Breast epithelium (tissue), 4 donors: Measurements from ENCODE around the gene PHGDH. TPM values are rescaled to one million over a fixed set of nuclear protein-coding genes. Genes with fewer than 3 reads are reported as not detected.

Source experiments
- DNase-seq, 2 donors: peaks; one replicate each; pipeline ENCODE4 v3.0.0-alpha.2; 2019; ENCODE audit warnings: low spot score in 2 of 2
- H3K27ac ChIP-seq, 2 donors: fragments of 200-600 bp; sonication (generic) in 1 of 2; one replicate each; pipeline ENCODE4 v1.5.1; 2016 to 2019; ENCODE audit warnings: mild to moderate bottlenecking in 1 of 2
- H3K27me3 ChIP-seq, 2 donors: fragments of 200-600 bp; sonication (generic) in 1 of 2; one replicate each; pipeline versions ENCODE4 v1.5.1 to v1.6.0; 2017 to 2019; ENCODE audit warnings: control low read depth in 1 of 2, mild to moderate bottlenecking in 1 of 2
- H3K36me3 ChIP-seq: fragments of 200-600 bp; one replicate; pipeline ENCODE4 v1.5.1; 2019
- H3K4me1 ChIP-seq, 2 donors: fragments of 200-600 bp; sonication (generic); one replicate each; pipeline ENCODE4 v1.5.1; 2016 to 2019; ENCODE audit warnings: control low read depth in 1 of 2
- H3K4me3 ChIP-seq, 3 donors: fragments of 200-600 bp; sonication (generic); 1 replicate in 2 of 3; 2 replicates in 1 of 3; pipeline ENCODE4 v1.5.1; 2016 to 2019; ENCODE audit warnings: mild to moderate bottlenecking in 3 of 3, moderate library complexity in 2 of 3
- H3K9me3 ChIP-seq, 2 donors: fragments of 200-600 bp; sonication (generic) in 1 of 2; one replicate each; pipeline ENCODE4 v1.5.1; 2016 to 2019; ENCODE audit warnings: control low read depth in 1 of 2
- CTCF ChIP-seq, 3 donors: fragments of 450-650 bp; IDR thresholded peaks; one replicate each; pipeline ENCODE4 v1.5.1; 2016 to 2017; ENCODE audit warnings: antibody characterized with exemption in 3 of 3, mild to moderate bottlenecking in 3 of 3, moderate library complexity in 3 of 3
- POLR2A ChIP-seq: fragments of 450-650 bp; IDR thresholded peaks from one replicate; pipeline ENCODE4 v1.6.1; 2016; ENCODE audit warnings: antibody characterized with exemption, mild to moderate bottlenecking, moderate library complexity
- POLR2AphosphoS5 ChIP-seq, 3 donors: sonication (generic); formaldehyde crosslinking; IDR thresholded peaks; one replicate each; pipeline ENCODE4 v1.6.1; 2017; ENCODE audit warnings: antibody characterized with exemption in 3 of 3
- intact Hi-C: fragments of 100-400 bp; cut with DNase I; formaldehyde crosslinking; loops from one replicate; pipeline ENCODE4 v1.15.1; 2023; ENCODE audit warnings: low total_unique reads
- total RNA-seq, 3 donors: library from RNA; depleted of rRNA; stranded (reverse); fragments of >200 nt; gene quantifications; one replicate each; pipeline ENCODE4 v1.1.0, GENCODE V29; 2016

Gene PHGDH
- total RNA-seq, 3 donors from 2014 or later = 6.1 to 54.7 (median 17.7) TPM

- TF ChIP-seq POLR2AphosphoS5 (IDR thresholded peaks at IDR 0.05) (peak in 1 of 3 donors; percentile 29), CTCF (IDR thresholded peaks at IDR 0.05) (peak in 1 of 3 donors; percentile 13), POLR2A (no peak)
- intact Hi-C loops = no loop called here
- H3K27ac ChIP-seq = peak overlapping the region in 1 of 2 donors; percentile 50
- H3K9me3 ChIP-seq = no peaks in the 10 kb centered on the region
- no peaks in the 10 kb centered on the region for H3K4me1 ChIP-seq
- no peak for DNase-seq
- no peaks in the 10 kb centered on the region for H3K36me3 ChIP-seq
- no peaks in the 10 kb centered on the region for H3K27me3 ChIP-seq
- no peak overlapping the region for H3K4me3 ChIP-seq
Observed at GRCh38 chr1:119676571-119677206, 35.0 kb upstream of the PHGDH start.

GRCh38 chr1:119679223-119679622 lies 32.5 kb upstream of the PHGDH start:
- TF ChIP-seq POLR2A (no peak), POLR2AphosphoS5 (IDR thresholded peaks at IDR 0.05) (no peak), CTCF (IDR thresholded peaks at IDR 0.05) (no peak)
- intact Hi-C loops = no loop called here
- Histone ChIP-seq H3K4me1 (no peaks in the 10 kb centered on the region), H3K9me3 (no peaks in the 10 kb centered on the region), H3K36me3 (no peaks in the 10 kb centered on the region), H3K27me3 (no peaks in the 10 kb centered on the region), H3K27ac (no peak overlapping the region), H3K4me3 (no peak overlapping the region)
- DNase-seq = no peak

- Histone ChIP-seq H3K4me1 (no peaks in the 10 kb centered on the region), H3K4me3 (no peak overlapping the region), H3K36me3 (no peaks in the 10 kb centered on the region), H3K9me3 (no peaks in the 10 kb centered on the region), H3K27me3 (no peaks in the 10 kb centered on the region), H3K27ac (no peak overlapping the region)
- DNase-seq = no peak
- intact Hi-C loops = no loop called here
- TF ChIP-seq CTCF (IDR thresholded peaks at IDR 0.05) = no peak
- TF ChIP-seq POLR2A = no peak
- no peak for TF ChIP-seq POLR2AphosphoS5 (IDR thresholded peaks at IDR 0.05)
Observed at GRCh38 chr1:119680193-119680592, 31.5 kb upstream of the PHGDH start.

GRCh38 chr1:119680723-119681122 lies 31.0 kb upstream of the PHGDH start:
- no peaks in the 10 kb centered on the region for H3K4me1 ChIP-seq
- TF ChIP-seq CTCF (IDR thresholded peaks at IDR 0.05) (no peak), POLR2AphosphoS5 (IDR thresholded peaks at IDR 0.05) (no peak), POLR2A (no peak)

GRCh38 chr1:119681560-119681959 lies 30.2 kb upstream of the PHGDH start:
- intact Hi-C loops = no loop called here
- H3K27ac ChIP-seq = no peak overlapping the region

More at GRCh38 chr1:119680723-119681122, 31.0 kb upstream of the PHGDH start:
- no peak overlapping the region for H3K27ac ChIP-seq
- intact Hi-C loops = no loop called here
- DNase-seq = no peak
- H3K4me3 ChIP-seq = no peak overlapping the region
- no peaks in the 10 kb centered on the region for H3K36me3 ChIP-seq
- H3K9me3 ChIP-seq = no peaks in the 10 kb centered on the region
- no peaks in the 10 kb centered on the region for H3K27me3 ChIP-seq

More at GRCh38 chr1:119681560-119681959, 30.2 kb upstream of the PHGDH start:
- no peaks in the 10 kb centered on the region for H3K9me3 ChIP-seq
- no peaks in the 10 kb centered on the region for H3K36me3 ChIP-seq
- peaks cover 0 to 4% of the 10 kb centered on the region in 2 donors for H3K4me1 ChIP-seq
- DNase-seq = no peak
- no peaks in the 10 kb centered on the region for H3K27me3 ChIP-seq
- H3K4me3 ChIP-seq = no peak overlapping the region
- TF ChIP-seq POLR2AphosphoS5 (IDR thresholded peaks at IDR 0.05) (no peak), POLR2A (no peak), CTCF (IDR thresholded peaks at IDR 0.05) (no peak)
